Thymus (tissue), 11 donors: ENCODE results near the gene ITSN2. TPM values are rescaled to one million over a fixed set of nuclear protein-coding genes. Genes with fewer than 3 reads are reported as not detected.

Source experiments
- DNase-seq, 9 donors: peaks; one replicate each; pipeline ENCODE4 v3.0.0-alpha.2; 2013; ENCODE audit warnings: low spot score in 9 of 9, low read depth in 6 of 9, missing footprints in 1 of 9
- H3K27ac ChIP-seq, 2 donors: one replicate each; pipeline ENCODE4 v1.5.1; 2013; ENCODE audit warnings: control low read depth in 1 of 2, low read depth in 1 of 2, low read length in 1 of 2, mild to moderate bottlenecking in 1 of 2, moderate library complexity in 1 of 2
- H3K27me3 ChIP-seq, 2 donors: one replicate each; pipeline ENCODE4 v1.5.1; 2013; ENCODE audit warnings: low read length in 1 of 2; ENCODE audit not compliant: control insufficient read depth in 2 of 2, insufficient read depth in 1 of 2
- H3K36me3 ChIP-seq, 2 donors: one replicate each; pipeline ENCODE4 v1.5.1; 2013; ENCODE audit warnings: low read length in 1 of 2, mild to moderate bottlenecking in 1 of 2, moderate library complexity in 1 of 2; ENCODE audit not compliant: control insufficient read depth in 2 of 2, insufficient read depth in 2 of 2
- H3K4me1 ChIP-seq, 2 donors: one replicate each; pipeline ENCODE4 v1.5.1; 2013; ENCODE audit warnings: low read length in 2 of 2; ENCODE audit not compliant: control insufficient read depth in 2 of 2, insufficient read depth in 2 of 2
- H3K4me3 ChIP-seq, 2 donors: one replicate each; pipeline ENCODE4 v1.5.1; 2013; ENCODE audit warnings: low read length in 2 of 2, control low read depth in 1 of 2, mild to moderate bottlenecking in 1 of 2
- H3K9me3 ChIP-seq, 2 donors: one replicate each; pipeline ENCODE4 v1.5.1; 2013; ENCODE audit warnings: low read length in 1 of 2, mild to moderate bottlenecking in 1 of 2; ENCODE audit not compliant: control insufficient read depth in 2 of 2, insufficient read depth in 1 of 2
- WGBS: extraction: QIAGEN DNeasy Blood & Tissue Kit; methylation state at CpG from one replicate; pipeline ENCODE4 v1.1.7; 2013; 5-methylcytosine and 5-hydroxymethylcytosine counted together
- polyA plus RNA-seq: library from polyadenylated mRNA; stranded (reverse); fragments of 200-250 nt; gene quantifications from one replicate; pipeline ENCODE4 v1.2.3, GENCODE V29; 2013
- total RNA-seq: library from RNA; stranded (reverse); fragments of 120-200 nt; gene quantifications from one replicate; pipeline ENCODE4 v1.2.4, GENCODE V29; 2013
- donor health status: healthy.

Gene ITSN2
- total and polyA plus RNA-seq, 2 donors = 30.5 to 74.6 TPM

DNA sequence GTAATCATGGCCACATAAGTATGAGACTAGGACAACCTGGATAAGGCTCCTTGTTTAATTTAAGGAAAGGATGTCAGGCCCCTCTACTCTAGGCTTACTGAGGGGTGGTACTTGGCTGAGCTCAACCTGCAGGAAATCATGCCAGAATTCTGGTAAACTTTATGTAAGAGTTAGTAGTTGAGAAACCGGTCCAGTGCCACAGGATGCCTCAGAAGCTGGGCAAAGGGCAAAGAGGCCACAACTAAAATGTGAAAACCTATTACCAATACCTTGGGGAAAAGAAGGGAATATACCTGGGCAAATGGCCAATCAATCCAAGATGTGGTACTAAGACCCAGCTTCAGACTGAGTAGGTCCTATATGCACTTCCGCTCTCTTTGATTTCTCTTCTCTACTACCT lies 86.7 kb downstream of the ITSN2 start:
- H3K27ac ChIP-seq = no peak overlapping the region
- no peak overlapping the region for H3K4me3 ChIP-seq
- H3K27me3 ChIP-seq = no peaks in the 10 kb centered on the region
- DNase-seq = no peak
- H3K9me3 ChIP-seq = no peaks in the 10 kb centered on the region
- H3K36me3 ChIP-seq = peaks cover 18 to 52% of the 10 kb centered on the region in 2 donors
- WGBS = over 99% methylated on average over 2 of the region's 2 CpGs
- H3K4me1 ChIP-seq = no peaks in the 10 kb centered on the region

GRCh38 chr2:24272907-24273306 lies 87.4 kb downstream of the ITSN2 start:
- Histone ChIP-seq H3K27ac (no peak overlapping the region), H3K4me3 (no peak overlapping the region), H3K27me3 (no peaks in the 10 kb centered on the region), H3K36me3 (peaks cover 18 to 56% of the 10 kb centered on the region in 2 donors), H3K9me3 (no peaks in the 10 kb centered on the region), H3K4me1 (no peaks in the 10 kb centered on the region)
- DNase-seq = no peak
- WGBS = 99% methylated on average over 2 of the region's 2 CpGs

DNA sequence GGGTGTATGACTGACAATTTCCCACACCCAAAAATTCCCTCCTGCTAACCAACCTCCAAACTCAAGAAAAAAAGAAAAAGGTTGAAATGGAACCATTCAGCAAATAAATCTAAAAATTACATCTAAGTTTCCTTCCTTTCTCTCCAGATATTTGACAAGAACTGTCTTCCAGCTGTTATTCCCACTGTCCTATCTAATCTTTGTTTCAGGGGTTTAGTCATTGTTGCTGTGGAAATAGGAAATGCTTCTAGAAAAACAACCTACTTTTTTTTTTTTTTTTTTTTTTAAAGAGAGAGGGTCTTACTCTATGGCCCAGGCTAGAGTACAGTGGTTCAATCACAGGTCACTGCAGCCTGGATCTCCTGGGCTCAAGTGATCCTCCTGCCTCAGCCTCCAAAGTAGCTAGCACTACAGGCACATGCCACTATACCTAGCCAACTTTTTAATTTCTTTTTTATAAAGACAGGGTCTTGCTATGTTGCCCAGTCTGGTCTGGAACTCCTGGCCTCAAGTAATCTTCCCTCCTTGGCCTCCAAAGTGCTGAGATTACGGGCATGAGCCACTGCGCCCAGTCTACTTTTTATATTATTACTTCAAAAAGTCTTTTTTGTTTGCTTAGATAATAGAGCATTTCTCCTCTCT lies 88.1 kb downstream of the ITSN2 start:
- H3K36me3 ChIP-seq = peaks cover 18 to 57% of the 10 kb centered on the region in 2 donors
- no peak for DNase-seq
- WGBS = 96% methylated on average over 2 of the region's 2 CpGs

GRCh38 chr2:24269265-24269664 lies 91.1 kb downstream of the ITSN2 start:
- 100% methylated on average over 3 of the region's 3 CpGs for WGBS
- no peaks in the 10 kb centered on the region for H3K9me3 ChIP-seq
- H3K27ac ChIP-seq = no peak overlapping the region
- H3K36me3 ChIP-seq = peaks cover 19 to 54% of the 10 kb centered on the region in 2 donors
- no peaks in the 10 kb centered on the region for H3K27me3 ChIP-seq
- no peaks in the 10 kb centered on the region for H3K4me1 ChIP-seq
- no peak overlapping the region for H3K4me3 ChIP-seq
- DNase-seq = no peak

More for the DNA sequence above, 88.1 kb downstream of the ITSN2 start:
- Histone ChIP-seq H3K9me3 (no peaks in the 10 kb centered on the region), H3K4me3 (no peak overlapping the region), H3K27ac (no peak overlapping the region), H3K27me3 (no peaks in the 10 kb centered on the region), H3K4me1 (no peaks in the 10 kb centered on the region)

DNA sequence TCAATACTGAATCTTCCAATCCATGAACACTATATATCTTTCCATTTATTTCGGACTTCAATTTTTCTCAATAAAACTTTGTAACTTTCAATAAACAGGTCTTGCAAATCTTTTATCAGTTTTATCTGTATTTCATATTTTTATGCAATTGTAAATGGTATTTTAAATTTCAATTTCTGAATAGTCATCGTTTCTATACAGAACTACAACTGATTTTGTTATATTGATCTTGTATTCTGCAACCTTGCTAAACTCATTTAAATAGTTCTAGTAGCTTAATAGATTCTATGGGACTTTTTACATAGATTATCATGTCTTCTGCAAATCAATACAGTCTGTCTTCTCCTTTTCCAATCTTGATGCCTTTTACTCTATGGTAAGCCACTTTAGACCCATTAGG lies 95.1 kb downstream of the ITSN2 start:
- Histone ChIP-seq H3K27ac (no peak overlapping the region), H3K36me3 (peaks cover 16 to 41% of the 10 kb centered on the region in 2 donors), H3K9me3 (no peaks in the 10 kb centered on the region), H3K4me1 (no peaks in the 10 kb centered on the region), H3K27me3 (no peaks in the 10 kb centered on the region), H3K4me3 (no peak overlapping the region)
- 98% methylated on average over 2 of the region's 2 CpGs for WGBS
- no peak for DNase-seq

DNA sequence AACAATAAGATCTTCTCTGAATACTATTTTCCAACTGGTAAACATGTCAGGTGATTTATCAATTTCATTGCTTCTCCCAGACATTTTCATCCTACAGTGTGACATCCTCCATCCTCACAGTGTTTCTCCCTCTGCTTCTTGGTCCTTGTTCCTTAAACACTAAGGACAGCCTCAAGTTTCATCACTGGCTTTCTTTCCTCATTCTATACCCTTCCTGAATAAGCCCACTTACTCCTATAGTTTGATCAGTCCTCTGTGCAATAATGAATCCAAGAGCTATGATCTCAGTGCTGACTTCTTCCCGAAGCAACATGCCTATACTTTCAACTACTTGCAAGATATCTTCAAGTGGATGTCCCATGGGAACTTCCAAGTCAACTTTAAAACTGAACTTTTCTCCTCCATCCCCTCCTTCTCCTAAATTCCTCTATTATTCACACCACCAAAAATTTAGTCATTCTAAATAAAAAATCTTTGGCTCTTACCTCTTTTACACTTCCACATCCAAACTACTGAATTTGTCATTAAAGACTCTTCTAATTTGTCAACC lies 97.8 kb downstream of the ITSN2 start:
- Histone ChIP-seq H3K27me3 (no peaks in the 10 kb centered on the region), H3K4me3 (no peak overlapping the region), H3K36me3 (peaks cover 3 to 30% of the 10 kb centered on the region in 2 donors), H3K9me3 (no peaks in the 10 kb centered on the region), H3K4me1 (no peaks in the 10 kb centered on the region), H3K27ac (no peak overlapping the region)
- DNase-seq = no peak
- 96% methylated on average over 1 of the region's 1 CpG for WGBS

GRCh38 chr2:24261441-24261840 lies 98.9 kb downstream of the ITSN2 start:
- H3K27ac ChIP-seq = no peak overlapping the region
- H3K27me3 ChIP-seq = no peaks in the 10 kb centered on the region
- 77% methylated on average over 3 of the region's 3 CpGs for WGBS
- peaks cover 3 to 33% of the 10 kb centered on the region in 2 donors for H3K36me3 ChIP-seq
- no peaks in the 10 kb centered on the region for H3K4me1 ChIP-seq
- no peak for DNase-seq
- H3K9me3 ChIP-seq = no peaks in the 10 kb centered on the region
- H3K4me3 ChIP-seq = no peak overlapping the region

DNA sequence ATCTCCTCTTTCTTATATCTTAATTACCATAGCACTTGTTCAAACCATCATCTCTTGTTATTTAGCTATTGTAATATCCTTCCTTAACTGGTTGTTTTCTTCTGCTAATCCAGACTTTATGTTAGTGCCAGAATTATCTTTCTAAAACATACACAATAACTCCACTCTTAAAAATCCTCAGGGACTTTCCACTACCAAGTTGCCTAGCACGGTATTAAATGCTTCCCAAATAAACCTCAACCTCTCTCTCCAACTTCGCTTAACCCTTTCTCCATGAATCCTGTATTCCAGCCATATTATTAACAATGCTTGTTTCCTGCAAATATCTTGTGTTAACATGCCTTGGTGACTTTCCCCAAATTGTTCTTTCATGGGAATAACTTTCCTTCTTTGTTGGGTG lies 101.0 kb downstream of the ITSN2 start:
- Histone ChIP-seq H3K36me3 (peaks cover 3 to 27% of the 10 kb centered on the region in 2 donors), H3K9me3 (no peaks in the 10 kb centered on the region), H3K4me3 (no peak overlapping the region), H3K27me3 (no peaks in the 10 kb centered on the region), H3K27ac (no peak overlapping the region), H3K4me1 (no peaks in the 10 kb centered on the region)
- 94% methylated on average over 2 of the region's 2 CpGs for WGBS
- DNase-seq = no peak

DNA sequence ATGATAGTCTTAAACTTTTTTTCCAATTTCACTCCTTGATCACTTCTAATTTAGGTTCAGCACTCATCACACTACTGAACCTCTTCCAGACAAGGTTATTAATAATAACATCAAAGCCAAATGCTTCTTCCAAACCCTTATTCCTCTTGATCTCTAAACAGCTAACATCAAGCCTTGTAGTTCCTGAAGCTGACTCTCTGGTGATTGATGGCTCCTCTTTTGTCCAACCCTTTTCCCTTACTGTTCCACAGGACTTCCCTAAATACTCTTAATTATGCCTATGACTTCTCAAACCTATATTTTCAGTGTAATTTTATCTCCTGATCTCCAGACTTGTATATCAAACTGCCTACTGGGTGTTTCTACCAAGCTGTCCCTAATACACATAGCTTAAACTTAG lies 101.6 kb downstream of the ITSN2 start:
- no peak for DNase-seq
- H3K4me3 ChIP-seq = no peak overlapping the region
- H3K27me3 ChIP-seq = no peaks in the 10 kb centered on the region
- peaks cover 3 to 27% of the 10 kb centered on the region in 2 donors for H3K36me3 ChIP-seq
- H3K9me3 ChIP-seq = no peaks in the 10 kb centered on the region
- no peak overlapping the region for H3K27ac ChIP-seq
- H3K4me1 ChIP-seq = no peaks in the 10 kb centered on the region
